Liver (tissue), 9 donors: Measurements from ENCODE around the gene SCIMP. TPM values are rescaled to one million over a fixed set of nuclear protein-coding genes. Genes with fewer than 3 reads are reported as not detected.

ENCODE experiments used
- DNase-seq: peaks from one replicate; pipeline ENCODE4 v3.0.0-alpha.2; 2017; ENCODE audit warnings: low spot score
- H3K27ac ChIP-seq, 2 donors: one replicate each; pipeline ENCODE4 v1.7.0; 2013; ENCODE audit warnings: inconsistent platforms in 2 of 2, low read length in 2 of 2, control low read depth in 1 of 2, low read depth in 1 of 2, mild to moderate bottlenecking in 1 of 2
- H3K27me3 ChIP-seq, 4 donors: one replicate each; pipeline versions ENCODE4 v1.6.1 to v1.7.0; 2013; ENCODE audit warnings: low read length in 3 of 4, inconsistent platforms in 1 of 4, mild to moderate bottlenecking in 1 of 4, moderate library complexity in 1 of 4; ENCODE audit not compliant: control insufficient read depth in 4 of 4, insufficient read depth in 4 of 4
- H3K36me3 ChIP-seq, 4 donors: one replicate each; pipeline versions ENCODE4 v1.6.1 to v1.7.0; 2013; ENCODE audit warnings: low read length in 3 of 4, mild to moderate bottlenecking in 3 of 4, low read depth in 1 of 4, moderate library complexity in 1 of 4; ENCODE audit not compliant: control insufficient read depth in 4 of 4, insufficient read depth in 3 of 4
- H3K4me1 ChIP-seq, 4 donors: one replicate each; pipeline versions ENCODE4 v1.6.1 to v1.7.0; 2013; ENCODE audit warnings: low read length in 3 of 4, mild to moderate bottlenecking in 3 of 4, moderate library complexity in 1 of 4; ENCODE audit not compliant: control insufficient read depth in 4 of 4, insufficient read depth in 4 of 4
- H3K4me3 ChIP-seq, 3 donors: one replicate each; pipeline versions ENCODE4 v1.6.1 to v1.7.0; 2013; ENCODE audit warnings: low read length in 3 of 3, control low read depth in 1 of 3, low read depth in 1 of 3, mild to moderate bottlenecking in 1 of 3
- H3K9ac ChIP-seq, 2 donors: one replicate each; pipeline ENCODE4 v1.7.0; 2013; ENCODE audit warnings: low read length in 2 of 2, mild to moderate bottlenecking in 2 of 2, moderate library complexity in 2 of 2, control low read depth in 1 of 2, low read depth in 1 of 2
- H3K9me3 ChIP-seq, 4 donors: one replicate each; pipeline versions ENCODE4 v1.6.1 to v1.7.0; 2013; ENCODE audit warnings: low read length in 3 of 4; ENCODE audit not compliant: control insufficient read depth in 4 of 4
- EGR1 ChIP-seq, 2 donors: IDR thresholded peaks; 2 replicates each; pipeline ENCODE4 v1.6.1; 2016 to 2018; ENCODE audit warnings: antibody characterized with exemption in 2 of 2, low read depth in 2 of 2
- FOXA1 ChIP-seq: IDR thresholded peaks from 2 replicates; pipeline ENCODE4 v1.6.1; 2016; ENCODE audit warnings: antibody characterized with exemption
- FOXA2 ChIP-seq: IDR thresholded peaks from 2 replicates; pipeline ENCODE4 v1.6.1; 2016; ENCODE audit warnings: antibody characterized with exemption
- GABPA ChIP-seq, 2 donors: IDR thresholded peaks in 1 of 2; conservative IDR thresholded peaks in 1 of 2; 2 replicates each; pipeline ENCODE4 v1.6.1; 2016; ENCODE audit warnings: antibody characterized with exemption in 2 of 2, mild to moderate bottlenecking in 1 of 2, moderate library complexity in 1 of 2
- HNF4A ChIP-seq, 2 donors: conservative IDR thresholded peaks; 2 replicates each; pipeline ENCODE4 v1.6.1; 2016; ENCODE audit warnings: antibody characterized with exemption in 2 of 2, mild to moderate bottlenecking in 2 of 2
- HNF4G ChIP-seq: IDR thresholded peaks from 2 replicates; pipeline ENCODE4 v1.6.1; 2016; ENCODE audit warnings: antibody characterized with exemption
- JUND ChIP-seq, 2 donors: IDR thresholded peaks; 2 replicates each; pipeline ENCODE4 v1.6.1; 2016; ENCODE audit warnings: antibody characterized with exemption in 2 of 2
- NR2F2 ChIP-seq: IDR thresholded peaks from 2 replicates; pipeline ENCODE4 v1.6.1; 2016; ENCODE audit warnings: antibody characterized with exemption
- RAD21 ChIP-seq, 2 donors: IDR thresholded peaks; 2 replicates each; pipeline ENCODE4 v1.6.1; 2016; ENCODE audit warnings: antibody characterized with exemption in 2 of 2, mild to moderate bottlenecking in 2 of 2
- SP1 ChIP-seq: IDR thresholded peaks from 2 replicates; pipeline ENCODE4 v1.6.1; 2018; ENCODE audit warnings: antibody characterized with exemption, mild to moderate bottlenecking
- TAF1 ChIP-seq: conservative IDR thresholded peaks from 2 replicates; pipeline ENCODE4 v1.6.1; 2016; ENCODE audit warnings: antibody characterized with exemption, mild to moderate bottlenecking
- YY1 ChIP-seq: IDR thresholded peaks from 2 replicates; pipeline ENCODE4 v1.6.1; 2016; ENCODE audit warnings: antibody characterized with exemption, mild to moderate bottlenecking
- WGBS: extraction: QIAGEN DNeasy Blood & Tissue Kit; methylation state at CpG from one replicate; pipeline ENCODE4 v1.1.7; 2013; 5-methylcytosine and 5-hydroxymethylcytosine counted together
- polyA plus RNA-seq, 2 donors: library from polyadenylated mRNA; stranded (reverse) in 1 of 2; unstranded in 1 of 2; fragments of 200-250 nt in 1 of 2; fragments of >200 nt in 1 of 2; fragmentation: Nextera tagmentation in 1 of 2; extraction: Ambion mirVana in 1 of 2; gene quantifications; one replicate each; pipeline versions ENCODE4 v1.2.1 to v1.2.3, GENCODE V29; 2013 to 2015
- total RNA-seq, 2 donors: library from RNA; depleted of rRNA; stranded (reverse); fragments of >200 nt; gene quantifications; one replicate each; pipeline ENCODE4 v1.2.3, GENCODE V29; 2014
- TF ChIP-seq, protein P1 (sequence below): IDR thresholded peaks from 2 replicates; pipeline ENCODE4 v1.6.1; 2016; ENCODE audit warnings: antibody characterized with exemption, mild to moderate bottlenecking
- TF ChIP-seq, protein P2 (sequence below): IDR thresholded peaks from 2 replicates; pipeline ENCODE4 v1.6.1; 2016; ENCODE audit warnings: antibody characterized with exemption
- TF ChIP-seq, protein P3 (sequence below): fragments of 150-350 bp; IDR thresholded peaks from 2 replicates; pipeline ENCODE4 v1.5.1; 2017; ENCODE audit warnings: improper control_type of control experiment, low read depth, low read length; ENCODE audit not compliant: missing input control
- TF ChIP-seq, protein P4 (sequence below): IDR thresholded peaks from 2 replicates; pipeline ENCODE4 v1.6.1; 2016; ENCODE audit warnings: antibody characterized with exemption
- donor health status: healthy.
- donor health status: healthy.
- donor health status: healthy.
- donor health status: healthy.
- donor health status: healthy.

Gene SCIMP
- total and polyA plus RNA-seq, 4 donors = 3.0 to 5.7 (median 3.5) TPM

DNA sequence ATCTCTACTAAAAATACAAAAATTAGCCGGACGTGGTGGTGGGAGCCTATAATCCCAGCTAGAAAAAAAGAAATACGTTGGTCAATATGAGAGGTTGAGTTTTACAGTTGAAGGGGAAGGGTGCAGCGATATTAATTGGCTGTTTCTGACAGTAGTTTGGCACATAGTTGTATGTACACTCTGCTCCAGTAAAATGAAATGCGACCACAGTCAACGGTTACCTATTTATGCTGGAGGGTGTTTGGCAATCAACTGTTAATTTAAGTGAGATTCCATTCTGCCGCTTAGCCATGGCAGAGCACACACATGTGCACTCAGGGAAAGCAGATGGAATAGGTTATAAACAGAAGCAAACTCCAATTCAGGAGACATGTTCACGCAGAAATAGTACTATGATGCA lies 33.6 kb downstream of the SCIMP start:
- Histone ChIP-seq H3K36me3 (no peaks in the 10 kb centered on the region), H3K4me3 (no peak overlapping the region), H3K27me3 (no peaks in the 10 kb centered on the region), H3K9ac (no peak overlapping the region), H3K9me3 (no peaks in the 10 kb centered on the region), H3K27ac (no peak overlapping the region), H3K4me1 (no peaks in the 10 kb centered on the region)
- 85% methylated on average over 8 of the region's 8 CpGs for WGBS
- DNase-seq = no peak
- TF ChIP-seq HNF4A (conservative IDR thresholded peaks at IDR 0.05) (no peak), SP1 (no peak), RAD21 (IDR thresholded peaks at IDR 0.05) (no peak), YY1 (no peak), GABPA (IDR thresholded peaks at IDR 0.05 in 1 of 2, conservative IDR thresholded peaks at IDR 0.05 in 1 of 2) (no peak), NR2F2 (no peak), FOXA2 (no peak)
- TF ChIP-seq, protein P1, sequence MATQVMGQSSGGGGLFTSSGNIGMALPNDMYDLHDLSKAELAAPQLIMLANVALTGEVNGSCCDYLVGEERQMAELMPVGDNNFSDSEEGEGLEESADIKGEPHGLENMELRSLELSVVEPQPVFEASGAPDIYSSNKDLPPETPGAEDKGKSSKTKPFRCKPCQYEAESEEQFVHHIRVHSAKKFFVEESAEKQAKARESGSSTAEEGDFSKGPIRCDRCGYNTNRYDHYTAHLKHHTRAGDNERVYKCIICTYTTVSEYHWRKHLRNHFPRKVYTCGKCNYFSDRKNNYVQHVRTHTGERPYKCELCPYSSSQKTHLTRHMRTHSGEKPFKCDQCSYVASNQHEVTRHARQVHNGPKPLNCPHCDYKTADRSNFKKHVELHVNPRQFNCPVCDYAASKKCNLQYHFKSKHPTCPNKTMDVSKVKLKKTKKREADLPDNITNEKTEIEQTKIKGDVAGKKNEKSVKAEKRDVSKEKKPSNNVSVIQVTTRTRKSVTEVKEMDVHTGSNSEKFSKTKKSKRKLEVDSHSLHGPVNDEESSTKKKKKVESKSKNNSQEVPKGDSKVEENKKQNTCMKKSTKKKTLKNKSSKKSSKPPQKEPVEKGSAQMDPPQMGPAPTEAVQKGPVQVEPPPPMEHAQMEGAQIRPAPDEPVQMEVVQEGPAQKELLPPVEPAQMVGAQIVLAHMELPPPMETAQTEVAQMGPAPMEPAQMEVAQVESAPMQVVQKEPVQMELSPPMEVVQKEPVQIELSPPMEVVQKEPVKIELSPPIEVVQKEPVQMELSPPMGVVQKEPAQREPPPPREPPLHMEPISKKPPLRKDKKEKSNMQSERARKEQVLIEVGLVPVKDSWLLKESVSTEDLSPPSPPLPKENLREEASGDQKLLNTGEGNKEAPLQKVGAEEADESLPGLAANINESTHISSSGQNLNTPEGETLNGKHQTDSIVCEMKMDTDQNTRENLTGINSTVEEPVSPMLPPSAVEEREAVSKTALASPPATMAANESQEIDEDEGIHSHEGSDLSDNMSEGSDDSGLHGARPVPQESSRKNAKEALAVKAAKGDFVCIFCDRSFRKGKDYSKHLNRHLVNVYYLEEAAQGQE = no peak
- TF ChIP-seq, protein P2, sequence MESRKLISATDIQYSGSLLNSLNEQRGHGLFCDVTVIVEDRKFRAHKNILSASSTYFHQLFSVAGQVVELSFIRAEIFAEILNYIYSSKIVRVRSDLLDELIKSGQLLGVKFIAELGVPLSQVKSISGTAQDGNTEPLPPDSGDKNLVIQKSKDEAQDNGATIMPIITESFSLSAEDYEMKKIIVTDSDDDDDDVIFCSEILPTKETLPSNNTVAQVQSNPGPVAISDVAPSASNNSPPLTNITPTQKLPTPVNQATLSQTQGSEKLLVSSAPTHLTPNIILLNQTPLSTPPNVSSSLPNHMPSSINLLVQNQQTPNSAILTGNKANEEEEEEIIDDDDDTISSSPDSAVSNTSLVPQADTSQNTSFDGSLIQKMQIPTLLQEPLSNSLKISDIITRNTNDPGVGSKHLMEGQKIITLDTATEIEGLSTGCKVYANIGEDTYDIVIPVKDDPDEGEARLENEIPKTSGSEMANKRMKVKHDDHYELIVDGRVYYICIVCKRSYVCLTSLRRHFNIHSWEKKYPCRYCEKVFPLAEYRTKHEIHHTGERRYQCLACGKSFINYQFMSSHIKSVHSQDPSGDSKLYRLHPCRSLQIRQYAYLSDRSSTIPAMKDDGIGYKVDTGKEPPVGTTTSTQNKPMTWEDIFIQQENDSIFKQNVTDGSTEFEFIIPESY = no peak
- TF ChIP-seq, protein P3, sequence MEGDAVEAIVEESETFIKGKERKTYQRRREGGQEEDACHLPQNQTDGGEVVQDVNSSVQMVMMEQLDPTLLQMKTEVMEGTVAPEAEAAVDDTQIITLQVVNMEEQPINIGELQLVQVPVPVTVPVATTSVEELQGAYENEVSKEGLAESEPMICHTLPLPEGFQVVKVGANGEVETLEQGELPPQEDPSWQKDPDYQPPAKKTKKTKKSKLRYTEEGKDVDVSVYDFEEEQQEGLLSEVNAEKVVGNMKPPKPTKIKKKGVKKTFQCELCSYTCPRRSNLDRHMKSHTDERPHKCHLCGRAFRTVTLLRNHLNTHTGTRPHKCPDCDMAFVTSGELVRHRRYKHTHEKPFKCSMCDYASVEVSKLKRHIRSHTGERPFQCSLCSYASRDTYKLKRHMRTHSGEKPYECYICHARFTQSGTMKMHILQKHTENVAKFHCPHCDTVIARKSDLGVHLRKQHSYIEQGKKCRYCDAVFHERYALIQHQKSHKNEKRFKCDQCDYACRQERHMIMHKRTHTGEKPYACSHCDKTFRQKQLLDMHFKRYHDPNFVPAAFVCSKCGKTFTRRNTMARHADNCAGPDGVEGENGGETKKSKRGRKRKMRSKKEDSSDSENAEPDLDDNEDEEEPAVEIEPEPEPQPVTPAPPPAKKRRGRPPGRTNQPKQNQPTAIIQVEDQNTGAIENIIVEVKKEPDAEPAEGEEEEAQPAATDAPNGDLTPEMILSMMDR = no peak
- TF ChIP-seq, protein P4, sequence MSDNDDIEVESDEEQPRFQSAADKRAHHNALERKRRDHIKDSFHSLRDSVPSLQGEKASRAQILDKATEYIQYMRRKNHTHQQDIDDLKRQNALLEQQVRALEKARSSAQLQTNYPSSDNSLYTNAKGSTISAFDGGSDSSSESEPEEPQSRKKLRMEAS = no peak

DNA sequence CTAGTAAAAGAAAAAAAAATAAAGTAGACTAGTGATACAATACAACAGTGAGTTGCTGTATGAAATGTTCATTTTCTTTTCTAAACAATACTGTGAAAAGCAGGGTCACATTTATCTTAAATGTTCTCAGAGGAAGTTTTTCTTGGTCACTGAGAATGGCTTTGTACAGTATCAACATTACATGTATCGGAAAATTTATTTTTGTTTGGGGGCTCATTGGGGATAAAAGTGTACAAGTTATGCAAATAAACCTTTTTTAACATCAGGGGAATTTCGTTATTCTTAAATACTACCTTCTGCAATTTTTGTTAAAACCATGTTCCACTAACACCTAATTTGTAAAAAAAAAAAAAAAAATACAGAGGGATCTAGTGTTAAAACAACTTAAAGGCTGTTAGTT lies 34.3 kb downstream of the SCIMP start:
- WGBS = 48% methylated on average over 2 of the region's 2 CpGs
- no peak for DNase-seq
- no peaks in the 10 kb centered on the region for H3K9me3 ChIP-seq
- TF ChIP-seq HNF4G (no peak), FOXA2 (no peak), GABPA (IDR thresholded peaks at IDR 0.05 in 1 of 2, conservative IDR thresholded peaks at IDR 0.05 in 1 of 2) (no peak), FOXA1 (no peak), RAD21 (IDR thresholded peaks at IDR 0.05) (no peak), EGR1 (IDR thresholded peaks at IDR 0.05; ENCODE audit: low read depth in 2 of 2) (no peak), YY1 (no peak), TAF1 (no peak), JUND (IDR thresholded peaks at IDR 0.05) (no peak)
- TF ChIP-seq, protein P2 = no peak
- TF ChIP-seq, protein P3 = no peak
- TF ChIP-seq, protein P1 = no peak

More for the DNA sequence above, 34.3 kb downstream of the SCIMP start:
- H3K9ac ChIP-seq = no peak overlapping the region
- H3K27ac ChIP-seq = no peak overlapping the region
- no peak overlapping the region for H3K4me3 ChIP-seq
- H3K4me1 ChIP-seq = no peaks in the 10 kb centered on the region
- no peaks in the 10 kb centered on the region for H3K36me3 ChIP-seq
- H3K27me3 ChIP-seq = no peaks in the 10 kb centered on the region
